ENCODE results near the gene MSX1.

MSX1 gene

GRCh38 chr4:4849524-4850193 lies 9.8 kb upstream of the MSX1 start:
- Histone ChIP-seq H3K4me3 (ENCODE audit: low read length) (no peak overlapping the region), H3K27ac (ENCODE audit: low read length) (no peak overlapping the region), H3K9me3 (replicated peaks; ENCODE audit: insufficient read depth, low read length) (no peaks in the 10 kb centered on the region), H3K79me2 (ENCODE audit: low read length) (no peaks in the 10 kb centered on the region), H4K20me1 (ENCODE audit: insufficient read depth, low read length) (no peaks in the 10 kb centered on the region), H3F3A (ENCODE audit: insufficient read depth, low read length) (no peaks in the 10 kb centered on the region), H3K9me2 (replicated peaks; ENCODE audit: insufficient read depth, low read length) (no peaks in the 10 kb centered on the region), H3K36me3 (replicated peaks; ENCODE audit: insufficient read depth, low read length) (no peaks in the 10 kb centered on the region), H3K9ac (ENCODE audit: low read length) (no peak overlapping the region), H3K4me1 (ENCODE audit: low read length) (no peaks in the 10 kb centered on the region), H2AFZ (ENCODE audit: low read length) (no peak overlapping the region), H3K27me3 (replicated peaks; ENCODE audit: insufficient read depth, low read length) (peaks cover 22% of the 10 kb centered on the region), H3K4me2 (ENCODE audit: low read depth, low read length) (no peak overlapping the region)
- TF ChIP-seq EZH2phosphoT487 (IDR thresholded peaks at IDR 0.05; ENCODE audit: low read length) (no peak), CTCF (IDR thresholded peaks at IDR 0.05; ENCODE audit: low read length) (no peak)
- no peak for DNase-seq

DNA sequence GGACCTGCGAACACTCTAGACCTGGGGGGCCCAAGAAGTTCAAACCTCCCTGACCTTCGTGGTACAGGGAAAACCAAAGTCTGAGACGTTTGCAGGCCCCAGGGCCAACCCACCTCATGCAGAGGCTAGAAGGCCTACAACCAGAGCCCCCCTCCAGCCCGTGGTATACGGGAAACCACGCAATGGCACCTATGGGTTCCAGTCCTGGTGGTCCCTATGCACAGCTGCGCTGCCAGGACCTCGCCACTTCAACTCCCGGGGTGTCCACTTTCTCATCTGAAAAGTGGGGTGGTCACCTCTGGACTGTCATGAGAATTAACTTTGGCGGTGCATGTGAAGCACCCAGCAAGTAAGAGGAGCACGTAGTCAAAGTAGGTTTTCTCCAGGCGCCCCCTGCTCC lies 8.4 kb upstream of the MSX1 start:
- Histone ChIP-seq H3K27ac (ENCODE audit: low read length) (no peak overlapping the region), H3F3A (ENCODE audit: insufficient read depth, low read length) (no peaks in the 10 kb centered on the region), H3K4me3 (ENCODE audit: low read length) (no peak overlapping the region), H4K20me1 (ENCODE audit: insufficient read depth, low read length) (no peaks in the 10 kb centered on the region), H3K4me1 (ENCODE audit: low read length) (no peaks in the 10 kb centered on the region), H3K79me2 (ENCODE audit: low read length) (no peaks in the 10 kb centered on the region), H3K9ac (ENCODE audit: low read length) (no peak overlapping the region), H2AFZ (ENCODE audit: low read length) (no peak overlapping the region), H3K9me2 (replicated peaks; ENCODE audit: insufficient read depth, low read length) (no peaks in the 10 kb centered on the region), H3K4me2 (ENCODE audit: low read depth, low read length) (no peak overlapping the region), H3K36me3 (replicated peaks; ENCODE audit: insufficient read depth, low read length) (no peaks in the 10 kb centered on the region), H3K9me3 (replicated peaks; ENCODE audit: insufficient read depth, low read length) (no peaks in the 10 kb centered on the region), H3K27me3 (replicated peaks; ENCODE audit: insufficient read depth, low read length) (peaks cover 36% of the 10 kb centered on the region)
- no peak for DNase-seq
- no peak for TF ChIP-seq CTCF (IDR thresholded peaks at IDR 0.05; ENCODE audit: low read length)
- TF ChIP-seq EZH2 (optimal IDR thresholded peaks at IDR 0.05; ENCODE audit: low read depth, low read length): no peak
- no peak for TF ChIP-seq EZH2phosphoT487 (IDR thresholded peaks at IDR 0.05; ENCODE audit: low read length)

DNA sequence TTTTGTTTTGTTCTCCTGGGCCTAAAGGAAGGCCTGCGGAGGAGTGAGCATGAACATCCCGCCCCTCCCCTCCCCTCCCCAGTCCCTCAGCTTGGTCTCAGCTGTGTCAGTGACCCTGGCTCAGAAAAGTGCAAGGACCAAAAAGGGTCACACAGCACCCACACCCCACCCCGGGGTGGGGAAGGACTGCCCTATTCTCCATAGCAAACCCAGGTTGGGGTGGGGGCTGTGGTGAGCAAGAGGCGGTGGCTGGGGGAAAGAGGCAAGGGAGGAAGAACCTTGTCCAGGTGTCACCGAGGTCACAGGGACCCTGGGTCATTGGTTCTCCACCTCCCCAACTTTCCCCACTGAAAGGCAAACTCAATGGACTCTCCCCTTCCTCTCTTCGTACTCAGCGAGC lies 7.6 kb upstream of the MSX1 start:
- peaks cover 43% of the 10 kb centered on the region for H3K27me3 ChIP-seq (replicated peaks; ENCODE audit: insufficient read depth, low read length)
- H3K9ac ChIP-seq (ENCODE audit: low read length): no peak overlapping the region
- H3K27ac ChIP-seq (ENCODE audit: low read length): no peak overlapping the region
- no peaks in the 10 kb centered on the region for H3K79me2 ChIP-seq (ENCODE audit: low read length)
- no peaks in the 10 kb centered on the region for H3F3A ChIP-seq (ENCODE audit: insufficient read depth, low read length)
- no peak for TF ChIP-seq CTCF (IDR thresholded peaks at IDR 0.05; ENCODE audit: low read length)
- TF ChIP-seq EZH2 (optimal IDR thresholded peaks at IDR 0.05; ENCODE audit: low read depth, low read length): no peak
- TF ChIP-seq EZH2phosphoT487 (IDR thresholded peaks at IDR 0.05; ENCODE audit: low read length): no peak
- H3K9me2 ChIP-seq (replicated peaks; ENCODE audit: insufficient read depth, low read length): no peaks in the 10 kb centered on the region
- H3K4me1 ChIP-seq (ENCODE audit: low read length): no peaks in the 10 kb centered on the region
- H3K4me2 ChIP-seq (ENCODE audit: low read depth, low read length): no peak overlapping the region
- no peaks in the 10 kb centered on the region for H3K36me3 ChIP-seq (replicated peaks; ENCODE audit: insufficient read depth, low read length)
- H3K4me3 ChIP-seq (ENCODE audit: low read length): no peak overlapping the region
- H2AFZ ChIP-seq (ENCODE audit: low read length): no peak overlapping the region
- DNase-seq: no peak
- H4K20me1 ChIP-seq (ENCODE audit: insufficient read depth, low read length): no peaks in the 10 kb centered on the region
- no peaks in the 10 kb centered on the region for H3K9me3 ChIP-seq (replicated peaks; ENCODE audit: insufficient read depth, low read length)
